HCT116 (cell line): ENCODE data around the gene STK36.

Experiments used
- POLR2A ChIP-seq: IDR thresholded peaks from 2 replicates; pipeline ENCODE4 v1.7.0; 2011; ENCODE audit warnings: borderline replicate concordance; ENCODE audit not compliant: insufficient read depth, insufficient read length; ENCODE audit errors: extremely low read depth
- POLR2AphosphoS5 ChIP-seq: IDR thresholded peaks from 2 replicates; pipeline ENCODE4 v1.6.1; 2011; ENCODE audit warnings: mild to moderate bottlenecking, low read depth, low read length, moderate library complexity
- REST ChIP-seq: IDR thresholded peaks from 2 replicates; pipeline ENCODE4 v1.6.1; 2012; ENCODE audit warnings: low read depth

- TF ChIP-seq POLR2A (no peak), POLR2AphosphoS5 (no peak), REST (no peak)
Measured at GRCh38 chr2:218680061-218680460, 8.2 kb downstream of the STK36 start.
